Measurements from ENCODE around the gene RALGAPA1. TPM values are rescaled to one million over a fixed set of nuclear protein-coding genes. Genes with fewer than 3 reads are reported as not detected.
"Not testable (repeated sequence)": the region's sequence is repeated elsewhere in the genome, so short reads cannot be mapped to it uniquely, and the experiment has no call there.

Gene RALGAPA1
- total RNA-seq, 1 donor from 2014 or later = 31.8 TPM

DNA sequence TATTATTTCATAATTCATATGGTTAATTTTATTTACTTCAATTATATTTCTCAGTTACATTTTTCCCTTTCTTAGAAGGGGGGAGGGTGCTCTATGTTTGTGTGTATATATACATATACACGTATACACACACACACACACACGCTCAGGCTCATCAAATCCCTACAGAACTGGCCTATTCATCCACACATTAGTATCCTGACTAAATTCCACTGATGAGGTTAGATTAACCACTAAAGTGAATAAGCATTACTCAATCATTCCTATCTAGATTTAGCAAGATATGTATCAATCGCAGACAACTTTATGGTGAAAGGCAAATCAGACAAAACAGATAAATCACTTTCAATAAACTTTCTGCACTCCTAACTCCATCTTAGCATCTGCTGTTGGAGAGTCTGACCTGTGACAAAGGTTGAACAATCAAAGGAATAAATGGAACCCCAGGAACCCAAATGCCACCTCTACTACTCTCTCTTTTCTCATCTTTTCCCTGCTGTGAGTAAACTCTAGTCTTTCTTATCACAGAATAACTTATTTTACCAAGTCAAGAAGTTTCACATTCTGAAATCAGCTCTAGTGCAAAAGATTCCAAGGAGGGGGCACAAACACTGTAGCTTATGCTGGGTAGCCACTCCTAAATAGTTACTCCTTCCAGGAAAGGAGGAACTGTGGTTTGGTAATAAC lies 67.6 kb downstream of the RALGAPA1 start:
- intact Hi-C loops (cut with micrococcal nuclease) = no loop called here
- Histone ChIP-seq H3K4me1 (no peaks in the 10 kb centered on the region), H3K9me3 (replicated peaks) (no peaks in the 10 kb centered on the region), H3K27me3 (ENCODE audit: low read depth) (no peaks in the 10 kb centered on the region), H3K4me3 (no peak overlapping the region), H3K27ac (replicated peaks) (no peak overlapping the region), H3K36me3 (peaks cover 75% of the 10 kb centered on the region)
- TF ChIP-seq, protein P1, sequence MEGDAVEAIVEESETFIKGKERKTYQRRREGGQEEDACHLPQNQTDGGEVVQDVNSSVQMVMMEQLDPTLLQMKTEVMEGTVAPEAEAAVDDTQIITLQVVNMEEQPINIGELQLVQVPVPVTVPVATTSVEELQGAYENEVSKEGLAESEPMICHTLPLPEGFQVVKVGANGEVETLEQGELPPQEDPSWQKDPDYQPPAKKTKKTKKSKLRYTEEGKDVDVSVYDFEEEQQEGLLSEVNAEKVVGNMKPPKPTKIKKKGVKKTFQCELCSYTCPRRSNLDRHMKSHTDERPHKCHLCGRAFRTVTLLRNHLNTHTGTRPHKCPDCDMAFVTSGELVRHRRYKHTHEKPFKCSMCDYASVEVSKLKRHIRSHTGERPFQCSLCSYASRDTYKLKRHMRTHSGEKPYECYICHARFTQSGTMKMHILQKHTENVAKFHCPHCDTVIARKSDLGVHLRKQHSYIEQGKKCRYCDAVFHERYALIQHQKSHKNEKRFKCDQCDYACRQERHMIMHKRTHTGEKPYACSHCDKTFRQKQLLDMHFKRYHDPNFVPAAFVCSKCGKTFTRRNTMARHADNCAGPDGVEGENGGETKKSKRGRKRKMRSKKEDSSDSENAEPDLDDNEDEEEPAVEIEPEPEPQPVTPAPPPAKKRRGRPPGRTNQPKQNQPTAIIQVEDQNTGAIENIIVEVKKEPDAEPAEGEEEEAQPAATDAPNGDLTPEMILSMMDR (IDR thresholded peaks at IDR 0.05; ENCODE audit: borderline replicate concordance) = no peak
- no peak for DNase-seq

DNA sequence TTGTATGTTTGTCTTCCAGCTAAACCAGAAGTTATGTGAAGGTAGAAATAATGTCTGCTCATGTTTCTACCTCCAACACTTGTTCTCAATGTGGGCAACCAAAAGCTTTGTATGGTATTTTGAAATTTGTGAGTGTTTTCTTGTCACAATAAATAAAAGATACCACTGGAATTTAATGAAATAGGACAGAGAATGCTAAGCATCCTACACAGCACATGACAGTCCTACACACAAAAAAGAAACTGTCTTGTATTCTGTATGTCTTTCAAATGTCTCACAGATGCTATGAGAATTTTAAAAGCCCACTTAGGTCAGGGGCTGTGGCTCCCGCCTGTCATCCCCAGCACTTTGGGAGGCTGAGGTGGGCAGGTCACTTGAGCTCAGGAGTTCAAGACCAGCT lies 68.9 kb downstream of the RALGAPA1 start:
- Histone ChIP-seq H3K36me3 (peaks cover 77% of the 10 kb centered on the region), H3K4me1 (no peaks in the 10 kb centered on the region), H3K9me3 (replicated peaks) (no peaks in the 10 kb centered on the region), H3K27ac (replicated peaks) (no peak overlapping the region), H3K27me3 (ENCODE audit: low read depth) (no peaks in the 10 kb centered on the region), H3K4me3 (no peak overlapping the region)
- intact Hi-C loops (cut with micrococcal nuclease) = no loop called here
- TF ChIP-seq, protein P1 (IDR thresholded peaks at IDR 0.05; ENCODE audit: borderline replicate concordance) = no peak
- no peak for DNase-seq

DNA sequence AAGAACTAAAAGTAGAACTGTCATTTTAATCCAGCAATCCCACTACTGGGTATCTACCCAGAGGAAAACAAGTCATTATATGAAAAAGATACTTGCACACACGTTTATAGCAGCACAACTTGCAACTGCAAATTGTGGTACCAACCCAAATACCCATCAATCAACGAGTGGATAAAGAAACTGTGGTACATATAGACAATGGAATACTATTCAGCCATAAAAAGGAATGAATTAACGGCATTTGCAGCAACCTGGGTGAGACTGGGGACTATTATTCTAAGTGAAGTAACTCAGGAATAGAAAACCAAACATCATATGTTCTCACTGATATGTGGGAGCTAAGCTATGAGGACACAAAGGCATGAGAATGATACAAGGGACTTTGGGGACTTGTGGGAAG lies 73.9 kb downstream of the RALGAPA1 start:
- DNase-seq; H3K27me3 ChIP-seq (ENCODE audit: low read depth); H3K9me3 ChIP-seq (replicated peaks); intact Hi-C loops (cut with micrococcal nuclease); H3K27ac ChIP-seq (replicated peaks); H3K4me3 ChIP-seq; H3K4me1 ChIP-seq: not testable (repeated sequence)
- H3K36me3 ChIP-seq = peaks cover 63% of the 10 kb centered on the region

DNA sequence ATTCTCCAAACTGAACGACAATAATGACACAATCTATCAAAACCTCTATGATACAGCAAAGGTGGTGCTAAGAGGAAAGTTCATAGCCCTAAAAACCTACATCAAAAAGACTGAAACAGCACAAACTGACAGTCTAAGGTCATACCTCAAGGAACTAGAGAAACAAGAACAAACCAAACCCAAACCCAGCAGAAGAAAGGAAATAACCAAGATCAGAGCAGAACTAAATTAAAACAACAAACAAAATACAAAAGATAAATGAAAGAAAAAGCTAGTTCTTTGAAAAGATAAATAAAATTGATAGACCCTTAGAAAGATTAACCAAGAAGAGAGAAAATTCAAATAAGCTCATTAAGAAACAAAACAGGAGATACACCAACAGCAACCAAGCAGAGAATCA lies 75.6 kb downstream of the RALGAPA1 start:
- H3K27me3 ChIP-seq (ENCODE audit: low read depth); H3K4me3 ChIP-seq; H3K9me3 ChIP-seq (replicated peaks); H3K27ac ChIP-seq (replicated peaks); intact Hi-C loops (cut with micrococcal nuclease); H3K4me1 ChIP-seq; DNase-seq: not testable (repeated sequence)
- peaks cover 55% of the 10 kb centered on the region for H3K36me3 ChIP-seq

DNA sequence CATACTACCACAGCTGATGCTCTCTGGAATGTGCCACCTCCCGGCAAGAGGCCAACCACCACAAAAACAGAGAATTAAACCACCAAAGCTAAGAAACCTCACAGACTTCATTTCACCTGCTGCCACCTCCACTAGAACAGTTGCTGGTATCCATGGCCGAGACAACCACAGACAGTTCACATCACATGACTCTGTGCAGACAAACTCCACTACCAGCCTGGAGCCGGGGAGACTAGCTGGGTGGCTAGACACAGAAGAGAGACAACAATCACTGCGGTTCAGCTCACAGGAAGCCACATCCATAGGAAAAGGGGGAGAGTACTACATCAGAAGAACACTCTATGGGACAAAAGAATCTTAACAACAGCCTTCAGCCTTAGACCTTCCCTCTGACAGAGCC lies 78.2 kb downstream of the RALGAPA1 start:
- H3K27ac ChIP-seq (replicated peaks) = no peak overlapping the region
- intact Hi-C loops (cut with micrococcal nuclease) = no loop called here
- H3K4me1 ChIP-seq = no peaks in the 10 kb centered on the region
- H3K9me3 ChIP-seq (replicated peaks) = peaks cover 7% of the 10 kb centered on the region
- DNase-seq = no peak
- H3K27me3 ChIP-seq (ENCODE audit: low read depth) = no peaks in the 10 kb centered on the region
- peaks cover 39% of the 10 kb centered on the region for H3K36me3 ChIP-seq
- H3K4me3 ChIP-seq = no peak overlapping the region
- TF ChIP-seq, protein P1 (IDR thresholded peaks at IDR 0.05; ENCODE audit: borderline replicate concordance) = no peak

DNA sequence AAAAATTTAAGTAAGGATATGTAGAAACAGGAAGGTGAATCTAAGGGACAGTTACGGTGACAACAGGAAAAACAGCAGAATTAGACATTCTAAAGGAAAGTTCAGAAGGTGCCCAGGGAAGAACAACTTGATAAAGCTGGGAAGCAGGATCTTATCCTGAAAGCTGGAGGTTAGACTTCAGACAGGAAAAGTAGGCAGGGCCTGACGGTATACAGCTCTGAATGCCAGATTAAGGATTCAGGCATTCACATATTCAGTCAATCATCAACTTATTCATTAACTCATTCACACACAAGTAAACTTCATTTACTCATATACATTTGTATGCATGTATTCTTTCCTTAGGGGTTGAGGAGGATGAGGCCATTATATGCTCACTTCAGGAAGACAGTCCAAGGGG lies 81.3 kb downstream of the RALGAPA1 start:
- Histone ChIP-seq H3K27ac (replicated peaks) (no peak overlapping the region), H3K4me1 (no peaks in the 10 kb centered on the region), H3K36me3 (peaks cover 24% of the 10 kb centered on the region), H3K27me3 (ENCODE audit: low read depth) (no peaks in the 10 kb centered on the region), H3K4me3 (no peak overlapping the region), H3K9me3 (replicated peaks) (no peaks in the 10 kb centered on the region)
- no peak for DNase-seq
- intact Hi-C loops (cut with micrococcal nuclease) = no loop called here
- TF ChIP-seq, protein P1 (IDR thresholded peaks at IDR 0.05; ENCODE audit: borderline replicate concordance) = no peak

All from left ventricle myocardium inferior (tissue), 1 donor.